A549 (cell line): ENCODE data around the gene KLHL22. TPM values are rescaled to one million over a fixed set of nuclear protein-coding genes. Genes with fewer than 3 reads are reported as not detected.

Source experiments
- ATAC-seq, 2 experiments: fragments of 200-7000 bp in 1 of 2; fragments of >200 bp in 1 of 2; cut with Nextera tagmentation in 1 of 2; cut with Tn5 transposase in 1 of 2; 3 replicates each; pipeline versions ENCODE4 v1.8.0 to v1.9.1; 2018 to 2020; ENCODE audit warnings: mild to moderate bottlenecking in 1 of 2, moderate library complexity in 1 of 2
- CTCF ChIA-PET: fragments of 300-600 bp; sonication (Branson Sonifier 250); formaldehyde crosslinking; extraction: SDS; loops from one replicate; lab custom pipeline; 2021; ENCODE audit warnings: antibody characterized with exemption, inconsistent platforms; lab: Yijun Ruan, JAX
- POLR2A ChIA-PET: fragments of 350-600 bp; formaldehyde crosslinking; extraction: SDS; loops from one replicate; lab custom pipeline; 2021; ENCODE audit warnings: antibody characterized with exemption, inconsistent platforms; lab: Yijun Ruan, JAX
- DNase-seq, 2 experiments: peaks; one replicate each; pipeline versions ENCODE4 v3.0.0 to v3.0.0-alpha.2; 2011 to 2016; ENCODE audit warnings: low read depth in 1 of 2, low spot score in 1 of 2
- FAIRE-seq: peaks from 2 replicates; lab custom pipeline; 2011; peaks lifted over from hg19 to GRCh38; lab: Jason Lieb, UNC
- H3K27ac ChIP-seq, 2 experiments: fragments of >200 bp; sonication (Bioruptor Twin); formaldehyde crosslinking; 3 replicates each; pipeline ENCODE4 v1.5.1; 2016 to 2017
- H3K4me1 ChIP-seq: fragments of >200 bp; sonication (Bioruptor Twin); formaldehyde crosslinking; 3 replicates; pipeline ENCODE4 v1.6.1; 2016
- H3K4me2 ChIP-seq: fragments of >200 bp; sonication (Bioruptor Twin); formaldehyde crosslinking; 3 replicates; pipeline ENCODE4 v1.6.1; 2016
- H3K4me3 ChIP-seq: fragments of >200 bp; sonication (Bioruptor Twin); formaldehyde crosslinking; 3 replicates; pipeline ENCODE4 v1.5.1; 2016
- H3K9me3 ChIP-seq: fragments of >200 bp; sonication (Bioruptor Twin); formaldehyde crosslinking; 3 replicates; pipeline ENCODE4 v1.6.1; 2016
- BCL3 ChIP-seq: fragments of >200 bp; sonication (Bioruptor Twin); formaldehyde crosslinking; IDR thresholded peaks from 3 replicates; pipeline ENCODE4 v1.6.1; 2016
- CBX2 ChIP-seq: fragments of 200-600 bp; sonication (generic); IDR thresholded peaks from 2 replicates; pipeline ENCODE4 v1.6.1; 2016; ENCODE audit warnings: low read depth, mild to moderate bottlenecking, borderline replicate concordance
- CEBPB ChIP-seq, 2 experiments: fragments of >200 bp in 1 of 2; sonication (Bioruptor Twin) in 1 of 2; formaldehyde crosslinking in 1 of 2; IDR thresholded peaks; 2 replicates each; pipeline ENCODE4 v1.6.1; 2012 to 2016
- CHD2 ChIP-seq: fragments of 150-350 bp; IDR thresholded peaks from 2 replicates; pipeline ENCODE4 v1.6.1; 2014; ENCODE audit warnings: low read length; ENCODE audit not compliant: partially characterized antibody
- CHD4 ChIP-seq: fragments of 200-600 bp; sonication (generic); IDR thresholded peaks from 2 replicates; pipeline ENCODE4 v1.6.1; 2016; ENCODE audit warnings: antibody characterized with exemption, mild to moderate bottlenecking, borderline replicate concordance
- ELK1 ChIP-seq: fragments of 150-350 bp; IDR thresholded peaks from 2 replicates; pipeline ENCODE4 v1.6.1; 2014; ENCODE audit warnings: low read depth, mild to moderate bottlenecking, low read length
- FOSB ChIP-seq: fragments of 250-450 bp; sonication (Bioruptor Pico); IDR thresholded peaks from 2 replicates; pipeline ENCODE4 v1.5.0; 2020; ENCODE audit warnings: mild to moderate bottlenecking, moderate library complexity
- FOSL2 ChIP-seq, 2 experiments: fragments of 450-650 bp in 1 of 2; fragments of >200 bp in 1 of 2; sonication (Bioruptor Twin) in 1 of 2; formaldehyde crosslinking; IDR thresholded peaks; 2 replicates each; pipeline versions ENCODE4 v1.5.0 to v1.6.1; 2016 to 2020; ENCODE audit warnings: mild to moderate bottlenecking in 1 of 2, moderate library complexity in 1 of 2
- GATA3 ChIP-seq: IDR thresholded peaks from 2 replicates; pipeline ENCODE4 v1.6.1; 2012; ENCODE audit warnings: borderline replicate concordance
- HMGXB4 ChIP-seq: fragments of 250-450 bp; sonication (Bioruptor Pico); IDR thresholded peaks from 2 replicates; pipeline ENCODE4 v1.5.0; 2021; ENCODE audit warnings: mild to moderate bottlenecking, moderate library complexity, borderline replicate concordance
- HOXB13 ChIP-seq: fragments of 250-450 bp; sonication (Bioruptor Pico); IDR thresholded peaks from 2 replicates; pipeline ENCODE4 v1.5.0; 2020; ENCODE audit warnings: low read depth, mild to moderate bottlenecking, moderate library complexity
- HOXB5 ChIP-seq: fragments of 250-450 bp; sonication (Bioruptor Pico); IDR thresholded peaks from 2 replicates; pipeline ENCODE4 v1.5.0; 2020; ENCODE audit warnings: mild to moderate bottlenecking, moderate library complexity
- MAFK ChIP-seq: fragments of 450-650 bp; IDR thresholded peaks from 2 replicates; pipeline ENCODE4 v1.6.1; 2014; ENCODE audit not compliant: partially characterized antibody
- MAX ChIP-seq: IDR thresholded peaks from 2 replicates; pipeline ENCODE4 v1.6.1; 2012
- NFE2L2 ChIP-seq: fragments of 150-350 bp; conservative IDR thresholded peaks from 2 replicates; pipeline ENCODE4 v1.6.1; 2014; ENCODE audit warnings: low read length
- NPAS2 ChIP-seq: fragments of 250-450 bp; sonication (Bioruptor Pico); IDR thresholded peaks from 2 replicates; pipeline ENCODE4 v1.8.0; 2022; ENCODE audit warnings: mild to moderate bottlenecking, moderate library complexity, borderline replicate concordance
- NR3C1 ChIP-seq: fragments of >200 bp; sonication (Bioruptor Twin); formaldehyde crosslinking; IDR thresholded peaks from 3 replicates; pipeline ENCODE4 v1.6.1; 2017
- POLR2A ChIP-seq: IDR thresholded peaks from 2 replicates; pipeline ENCODE4 v1.6.1; 2012; ENCODE audit warnings: mild to moderate bottlenecking, low read length
- RCOR1 ChIP-seq: fragments of 150-350 bp; IDR thresholded peaks from 2 replicates; pipeline ENCODE4 v1.6.1; 2014; ENCODE audit warnings: antibody characterized with exemption, low read length, low read depth
- RFX5 ChIP-seq: fragments of 450-650 bp; IDR thresholded peaks from 2 replicates; pipeline ENCODE4 v1.7.1; 2014; ENCODE audit warnings: antibody characterized with exemption, mild to moderate bottlenecking, moderate library complexity
- SREBF2 ChIP-seq: fragments of 450-650 bp; IDR thresholded peaks from 2 replicates; pipeline ENCODE4 v1.6.1; 2014; ENCODE audit warnings: mild to moderate bottlenecking, moderate library complexity
- TFCP2L1 ChIP-seq: fragments of 250-450 bp; sonication (Bioruptor Pico); IDR thresholded peaks from 2 replicates; pipeline ENCODE4 v1.5.0; 2021; ENCODE audit warnings: mild to moderate bottlenecking
- TP53 ChIP-seq: fragments of 250-450 bp; sonication (Bioruptor Pico); IDR thresholded peaks from 2 replicates; pipeline ENCODE4 v1.5.0; 2021; ENCODE audit warnings: mild to moderate bottlenecking, moderate library complexity
- USF2 ChIP-seq: fragments of 450-650 bp; IDR thresholded peaks from 2 replicates; pipeline ENCODE4 v1.6.1; 2014; ENCODE audit warnings: antibody characterized with exemption
- ZC3H11A ChIP-seq: fragments of 450-650 bp; IDR thresholded peaks from 2 replicates; pipeline ENCODE4 v1.6.1; 2014; ENCODE audit warnings: antibody characterized with exemption, mild to moderate bottlenecking
- ZFP36 ChIP-seq: fragments of 450-650 bp; IDR thresholded peaks from 2 replicates; pipeline ENCODE4 v1.6.1; 2014; ENCODE audit warnings: borderline replicate concordance; ENCODE audit not compliant: partially characterized antibody
- ZNF302 ChIP-seq: fragments of 250-450 bp; sonication (Bioruptor Pico); IDR thresholded peaks from 2 replicates; pipeline ENCODE4 v1.9.0; 2021; ENCODE audit warnings: inconsistent platforms, mild to moderate bottlenecking, moderate library complexity
- WGBS: methylation state at CpG from one replicate; pipeline ENCODE4 v1.1.6; 2017; ENCODE audit errors: missing lambda C conversion rate; 5-methylcytosine and 5-hydroxymethylcytosine counted together
- polyA plus RNA-seq, 4 experiments: library from polyadenylated mRNA; depleted of rRNA in 3 of 4; stranded (reverse); fragments of >200 nt; fragmentation: RNase III in 1 of 4; extraction: RNeasy Plus Mini Kit Qiagen cat#74134 plus additional on column Dnase treatment in 1 of 4; gene quantifications; 2 replicates in 3 of 4; 3 replicates in 1 of 4; pipeline ENCODE4 v1.2.3, GENCODE V29; 2011 to 2017

Gene KLHL22
- polyA plus RNA-seq, 2 of the 4 experiments (the other 2 are of a cell fraction): 11.7 TPM

- ChIA-PET CTCF (interaction anchor here (0.8 to 1.9 kb wide), 5 partner anchors 13 to 47 kb away, joined by 3 to 10 read pairs (median 4); no protein-coding TSS in a partner anchor), POLR2A (no interaction called here)
- no peak for TF ChIP-seq TFCP2L1 (CRISPR knock-in tag)
- DNase-seq: no peak
- no peak for FAIRE-seq
- Histone ChIP-seq H3K4me1 (peaks cover 38% of the 10 kb centered on the region), H3K27ac (no peak overlapping the region), H3K4me3 (no peak overlapping the region), H3K9me3 (no peaks in the 10 kb centered on the region), H3K4me2 (no peak overlapping the region)
- no peak for ATAC-seq
- 83% methylated on average over 13 of the region's 13 CpGs for WGBS
These were observed 22.4 kb upstream of the KLHL22 start for GRCh38 chr22:20517841-20518592.

- Histone ChIP-seq H3K4me2 (no peak overlapping the region), H3K27ac (no peak overlapping the region), H3K9me3 (no peaks in the 10 kb centered on the region), H3K4me1 (peaks cover 33% of the 10 kb centered on the region; the same call in 2 of the 3 replicates), H3K4me3 (no peak overlapping the region)
- ChIA-PET POLR2A (no interaction called here), CTCF (interaction anchor here (1.4 to 1.9 kb wide), 3 partner anchors 14 to 48 kb away, joined by 4 to 10 read pairs (median 4); no protein-coding TSS in a partner anchor)
- 83% methylated on average over 3 of the region's 4 CpGs for WGBS
- no peak for FAIRE-seq
- ATAC-seq: no peak
- no peak for DNase-seq
- TF ChIP-seq HOXB5 (CRISPR knock-in tag) (no peak), GATA3 (no peak), POLR2A (no peak), HOXB13 (CRISPR knock-in tag) (no peak), TP53 (no peak), RCOR1 (no peak), NPAS2 (CRISPR knock-in tag) (no peak), MAFK (no peak), USF2 (no peak), MAX (no peak), ZNF302 (CRISPR knock-in tag) (no peak), ELK1 (no peak), FOSB (no peak), ZFP36 (no peak), NR3C1 (no peak), CBX2 (no peak), ZC3H11A (no peak), TFCP2L1 (CRISPR knock-in tag) (no peak), FOSL2 (IDR thresholded peaks at IDR 0.05) (no peak), FOSL2 (CRISPR knock-in tag; IDR thresholded peaks at IDR 0.05) (no peak), BCL3 (no peak)
These were observed 21.8 kb upstream of the KLHL22 start for GRCh38 chr22:20517422-20517821.

GRCh38 chr22:20516399-20516798 is 20.8 kb upstream of the KLHL22 start:
- ATAC-seq: no peak
- POLR2A ChIA-PET: no interaction called here
- WGBS: 79% methylated on average over 2 of the region's 2 CpGs
- TF ChIP-seq CBX2 (no peak), ZNF302 (CRISPR knock-in tag) (no peak), CHD4 (no peak), RCOR1 (no peak), USF2 (no peak), RFX5 (no peak), SREBF2 (no peak), NR3C1 (no peak), MAX (no peak), CHD2 (no peak), HMGXB4 (CRISPR knock-in tag) (no peak), NPAS2 (CRISPR knock-in tag) (no peak), NFE2L2 (no peak), TP53 (no peak), CEBPB (IDR thresholded peaks at IDR 0.05) (no peak)

More at GRCh38 chr22:20516399-20516798, 20.8 kb upstream of the KLHL22 start:
- H3K4me1 ChIP-seq: peaks cover 38% of the 10 kb centered on the region
- no peak overlapping the region for H3K27ac ChIP-seq
- H3K4me3 ChIP-seq: no peak overlapping the region
- DNase-seq: no peak
- H3K4me2 ChIP-seq: no peak overlapping the region
- CTCF ChIA-PET: no interaction called here
- H3K9me3 ChIP-seq: no peaks in the 10 kb centered on the region
- no peak for FAIRE-seq
